HG03354 (cell line): ENCODE measurements around the gene KHDC4.

ENCODE experiments used
- ATAC-seq: cut with Tn5 transposase; IDR thresholded peaks from one replicate; pipeline ENCODE4 v1.9.1; 2021; ENCODE audit warnings: mild to moderate bottlenecking; ENCODE audit not compliant: unreplicated experiment, poor library complexity, severe bottlenecking

Gene KHDC4

DNA sequence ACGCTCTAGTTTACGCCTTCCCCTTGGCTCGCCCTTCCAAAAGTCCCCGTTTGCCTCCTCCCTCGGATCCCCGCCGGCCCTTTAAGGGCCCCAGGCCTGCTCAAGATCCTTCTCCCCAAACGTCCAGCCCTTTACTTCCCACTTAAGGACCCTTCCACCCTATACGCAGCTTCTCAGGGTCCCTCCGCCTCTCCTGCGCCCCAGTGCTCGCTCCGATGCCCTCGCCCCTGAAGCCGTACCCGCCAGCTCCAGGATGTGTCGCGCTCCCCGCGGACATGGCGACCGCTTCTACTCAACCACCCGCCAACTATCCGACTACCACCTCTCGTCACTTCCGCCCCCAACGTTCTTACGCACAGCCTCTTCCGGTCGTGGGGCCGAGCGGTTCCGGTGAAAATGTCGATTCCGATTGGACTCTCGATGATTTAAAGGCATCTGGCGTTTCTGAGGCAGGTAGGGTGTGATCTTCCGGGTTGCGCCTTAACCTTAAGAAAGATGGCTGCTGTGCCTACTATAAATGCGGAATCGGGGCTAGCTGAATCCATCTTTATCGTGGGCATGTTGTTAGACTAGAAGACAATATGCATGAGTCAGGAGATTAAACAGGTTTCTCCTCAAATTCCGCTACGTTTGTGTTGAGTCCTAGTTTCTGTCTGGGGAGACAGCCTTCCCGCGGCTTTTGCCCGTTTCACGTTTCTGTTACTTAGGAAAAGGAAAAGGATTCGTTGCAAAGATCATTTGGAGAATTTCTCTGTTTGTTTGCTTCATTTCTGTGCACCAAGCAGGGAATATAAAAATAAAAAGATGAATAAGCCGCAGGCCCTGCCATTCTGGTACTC, at the start of gene KHDC4:
TSS of gene KHDC4 (minus strand) at position 317 of the 839 bp plus-strand sequence. CDS start at position 277, 40 bp downstream.
- peak; percentile 94 for ATAC-seq

- ATAC-seq: peak; percentile 64
Measured at GRCh38 chr1:155983191-155984024, 49.2 kb upstream of the KHDC4 start.

- ATAC-seq: no peak
Measured at GRCh38 chr1:155982106-155982505, 47.9 kb upstream of the KHDC4 start.

GRCh38 chr1:155981266-155982088, 47.3 kb upstream of the KHDC4 start:
- ATAC-seq: no peak

DNA sequence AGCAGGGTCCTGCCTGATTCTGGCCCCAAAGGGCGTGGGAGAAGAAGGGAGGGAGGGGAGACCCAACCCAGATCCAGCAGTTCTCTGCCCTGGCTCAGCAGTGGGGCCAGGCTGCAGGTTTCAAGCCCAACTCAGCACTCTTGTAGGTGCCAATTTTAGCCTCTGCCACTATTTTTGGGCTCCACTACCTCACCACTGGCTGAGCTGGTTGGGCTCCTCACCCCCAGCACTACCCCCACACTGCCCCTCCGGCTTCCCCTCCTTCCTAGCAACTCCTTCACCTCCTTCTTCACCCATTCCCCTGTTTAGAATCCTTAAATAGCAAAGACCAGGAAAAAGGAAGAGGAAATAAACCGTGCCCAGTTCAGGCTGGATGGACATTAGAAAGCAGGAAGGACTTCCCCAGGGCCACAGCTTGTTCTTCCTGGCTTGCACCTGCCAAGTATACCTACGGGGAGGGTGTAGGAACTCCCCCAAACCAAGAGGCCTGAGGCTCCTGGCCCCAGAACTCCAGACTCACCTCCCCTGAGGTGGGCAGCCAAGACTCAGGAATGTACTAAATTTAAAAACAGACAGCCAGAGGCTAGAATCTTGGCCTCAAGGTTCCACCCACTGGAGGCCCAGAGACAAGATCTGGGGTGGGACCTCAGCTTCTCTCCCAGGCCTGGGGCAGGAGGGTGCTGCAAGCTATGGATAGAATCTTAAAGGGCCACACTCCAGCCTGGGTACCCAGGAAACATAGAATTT, 45.6 kb upstream of the KHDC4 start:
- no peak for ATAC-seq

DNA sequence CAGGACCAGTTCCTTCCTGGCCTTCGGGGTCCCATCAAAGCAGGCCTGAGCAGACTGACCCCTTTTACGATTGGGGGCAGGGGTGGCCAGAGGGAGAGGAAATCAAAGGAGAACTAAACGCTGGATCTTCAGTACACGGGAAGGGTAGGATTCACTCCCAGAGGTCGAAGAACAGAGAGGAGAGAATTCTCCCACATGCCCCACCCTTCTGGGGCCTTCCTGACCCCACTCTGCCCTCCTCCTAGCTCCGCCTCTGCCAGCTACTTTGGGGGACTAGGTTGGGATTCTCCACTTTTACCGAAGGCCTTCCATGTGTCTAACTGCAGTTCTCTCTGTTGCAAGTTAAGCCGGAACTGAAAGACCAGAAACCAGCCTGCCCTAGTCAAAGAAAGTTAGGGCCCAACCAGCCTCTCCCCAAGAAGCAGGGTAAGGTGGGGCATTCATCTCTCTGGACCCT, 44.8 kb upstream of the KHDC4 start:
- ATAC-seq: no peak

DNA sequence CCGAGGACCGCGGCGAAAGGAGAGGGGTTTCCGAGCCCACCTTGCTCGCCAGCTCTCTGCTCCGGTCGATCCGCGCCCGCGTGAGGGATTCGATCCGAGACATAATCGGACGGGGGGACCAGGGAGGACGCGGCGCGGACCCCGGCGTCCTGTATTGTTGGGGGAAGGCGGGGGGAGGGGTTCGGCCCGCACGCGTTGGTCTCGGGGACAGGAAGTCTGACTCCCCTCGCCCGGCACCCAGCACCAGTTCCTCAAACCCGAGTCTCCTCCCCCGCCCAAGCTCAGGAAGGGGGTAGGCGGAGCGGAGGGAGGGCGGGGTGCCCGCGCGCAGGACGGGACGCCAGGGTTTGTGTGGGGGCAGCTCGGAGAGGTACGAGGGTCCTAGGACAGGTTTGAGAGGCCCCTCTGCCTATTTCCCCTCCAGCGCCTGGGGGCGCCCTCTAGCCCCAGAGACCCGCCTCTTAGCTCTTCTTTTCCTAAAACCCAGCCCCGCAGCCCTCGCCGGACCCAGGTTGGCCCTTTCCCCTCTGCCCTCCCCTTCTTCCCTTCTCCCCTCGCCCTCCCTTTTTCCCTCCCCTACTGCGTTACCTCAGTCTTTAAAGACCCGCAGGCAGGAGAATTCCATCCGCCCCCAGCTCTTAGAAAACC, 44.2 kb upstream of the KHDC4 start, which contains the start of gene ARHGEF2:
TSS of gene ARHGEF2 (minus strand) at position 223 of the 648 bp plus-strand sequence. CDS start at position 103, 120 bp downstream.
- ATAC-seq: peak; percentile 50

- ATAC-seq: peak; percentile 14
Measured at GRCh38 chr1:155977690-155978324, 43.6 kb upstream of the KHDC4 start.

GRCh38 chr1:155976913-155977689, 42.9 kb upstream of the KHDC4 start:
- ATAC-seq: no peak

DNA sequence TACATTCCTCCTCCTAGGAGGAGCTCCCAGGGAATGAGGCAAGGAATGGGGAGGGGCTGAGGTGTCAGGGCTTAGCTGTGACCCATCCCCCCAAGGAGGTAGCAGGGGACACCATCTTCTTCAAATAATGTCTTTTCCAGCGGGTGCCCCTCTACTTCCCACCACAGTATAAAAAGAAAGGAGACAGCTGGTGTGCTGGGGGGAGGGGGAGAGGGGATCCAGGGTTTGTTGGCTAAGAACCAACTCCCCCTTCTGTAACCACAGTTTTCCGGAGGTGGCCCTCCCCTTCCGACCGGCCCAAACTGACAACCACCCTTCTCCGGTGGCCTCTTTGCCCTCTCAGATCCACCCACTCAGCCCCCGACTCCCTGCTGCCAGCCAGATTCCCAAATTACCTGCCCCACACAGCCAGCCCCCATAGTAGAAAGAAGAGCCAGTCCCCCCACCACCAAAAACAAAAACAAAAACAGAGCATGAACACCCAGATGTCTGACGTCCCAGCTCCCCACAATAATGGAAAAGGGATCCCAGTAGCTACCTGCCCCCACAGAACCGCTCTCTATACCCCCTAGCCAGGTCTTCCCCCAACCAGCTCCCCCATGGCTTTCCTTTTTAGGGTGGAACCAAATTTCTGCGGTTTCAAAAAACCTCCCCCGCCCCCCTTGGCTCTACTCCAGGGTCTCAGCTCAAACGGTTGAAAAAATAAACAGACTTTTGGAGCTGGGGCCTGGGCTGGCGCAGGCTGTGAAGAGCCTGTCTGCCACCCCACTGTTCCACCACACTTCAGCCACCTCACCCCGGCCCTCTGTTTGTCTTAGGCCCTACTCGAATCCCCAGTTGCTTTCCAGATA, 42.1 kb upstream of the KHDC4 start:
- ATAC-seq: no peak

GRCh38 chr1:155975375-155976061, 41.3 kb upstream of the KHDC4 start:
- no peak for ATAC-seq

GRCh38 chr1:155974208-155975115, 40.2 kb upstream of the KHDC4 start:
- no peak for ATAC-seq

- ATAC-seq: no peak
Measured at GRCh38 chr1:155973723-155974122, 39.5 kb upstream of the KHDC4 start.

DNA sequence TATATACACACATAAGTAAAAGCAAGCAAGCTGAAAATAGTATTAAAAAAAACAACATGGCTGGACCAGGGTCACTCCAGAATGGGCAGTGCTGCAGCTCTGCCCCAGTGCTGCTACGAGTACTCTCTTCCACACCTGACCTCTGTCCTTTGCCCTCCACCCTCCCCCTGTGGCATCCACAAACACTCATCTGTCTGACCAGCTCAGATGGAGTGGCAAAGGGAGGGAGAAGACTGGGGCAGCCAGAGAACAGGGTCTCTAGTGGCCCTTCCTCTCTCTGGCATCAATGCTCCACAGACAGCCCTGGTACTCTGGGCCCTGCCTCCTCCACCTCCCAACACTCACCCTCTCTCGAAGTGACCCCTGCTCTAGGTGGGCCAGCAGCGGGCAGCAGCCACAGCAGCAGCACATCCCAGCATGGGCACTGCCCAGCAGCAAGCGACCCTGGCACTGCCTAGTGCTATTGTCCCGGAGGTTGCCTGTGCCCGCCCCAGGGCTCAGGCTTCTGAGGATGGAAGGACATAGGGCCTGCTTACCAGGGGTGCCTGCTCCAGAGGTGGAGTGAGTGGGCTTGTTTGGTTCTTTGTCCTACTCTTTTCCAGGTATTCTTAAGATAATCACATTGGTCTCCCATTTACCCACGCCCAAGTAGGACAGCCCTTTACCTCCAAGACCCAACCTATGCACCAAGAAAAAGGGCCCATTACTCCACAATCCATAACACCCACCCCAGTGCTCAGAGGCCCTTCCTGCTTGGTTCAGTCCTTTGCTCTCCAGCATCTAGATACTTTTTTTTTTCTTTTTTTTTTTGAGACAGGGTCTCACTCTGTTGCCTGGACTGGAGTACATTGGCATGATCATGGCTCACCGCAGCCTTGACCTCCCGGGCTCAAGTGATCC, 37.9 kb upstream of the KHDC4 start:
- ATAC-seq: no peak
